AG04449 (cell line): ENCODE results near the gene AQP12B.
A peak's percentile ranks its signal among the peaks of the same experiment; 100 is the strongest.

Source experiments
- CTCF ChIA-PET: fragments of 350-600 bp; formaldehyde crosslinking; extraction: SDS; loops from one replicate; lab custom pipeline; 2021; ENCODE audit warnings: antibody characterized with exemption; lab: Yijun Ruan, JAX
- POLR2A ChIA-PET: fragments of 400-600, 350-600 bp; formaldehyde crosslinking; extraction: SDS; loops from one replicate; lab custom pipeline; 2020; ENCODE audit warnings: antibody characterized with exemption, inconsistent platforms; lab: Yijun Ruan, JAX
- DNase-seq: peaks from one replicate; pipeline ENCODE4 v3.0.0-alpha.2; 2010; ENCODE audit warnings: low read depth, low spot score
- H3K4me3 ChIP-seq: 2 replicates; pipeline ENCODE4 v1.5.1; 2011; ENCODE audit warnings: low read depth, mild to moderate bottlenecking, control low read depth, low read length
- CTCF ChIP-seq: IDR thresholded peaks from one replicate; pipeline ENCODE4 v1.5.1; 2011; ENCODE audit warnings: mild to moderate bottlenecking, moderate library complexity, low read length, control low read depth, inconsistent platforms; ENCODE audit not compliant: insufficient read depth; ENCODE audit errors: missing control alignments

AQP12B gene

GRCh38 chr2:240642806-240643092 is 39.9 kb downstream of the AQP12B start:
- DNase-seq: no peak
- CTCF ChIA-PET: no interaction called here

GRCh38 chr2:240642061-240642805 is 40.5 kb downstream of the AQP12B start:
- CTCF ChIA-PET: no interaction called here

More at GRCh38 chr2:240642806-240643092, 39.9 kb downstream of the AQP12B start:
- POLR2A ChIA-PET: no interaction called here
- TF ChIP-seq CTCF: no peak
- H3K4me3 ChIP-seq: no peak overlapping the region

GRCh38 chr2:240640939-240641338 is 41.7 kb downstream of the AQP12B start:
- TF ChIP-seq CTCF: peak; percentile 56
- ChIA-PET POLR2A (no interaction called here), CTCF (interaction anchor here (1.3 kb wide), 1 partner anchor 200 kb away, joined by 3 read pairs; no protein-coding TSS in a partner anchor)
- no peak overlapping the region for H3K4me3 ChIP-seq
- DNase-seq: no peak

More at GRCh38 chr2:240642061-240642805, 40.5 kb downstream of the AQP12B start:
- no peak overlapping the region for H3K4me3 ChIP-seq
- TF ChIP-seq CTCF: no peak
- DNase-seq: no peak
- POLR2A ChIA-PET: no interaction called here

- no peak for DNase-seq
- ChIA-PET CTCF (no interaction called here), POLR2A (no interaction called here)
- TF ChIP-seq CTCF: no peak
- H3K4me3 ChIP-seq: no peak overlapping the region
Measured at GRCh38 chr2:240639566-240639965, 43.1 kb downstream of the AQP12B start.

GRCh38 chr2:240638512-240639160 is 44.0 kb downstream of the AQP12B start:
- no peak for TF ChIP-seq CTCF
- no peak overlapping the region for H3K4me3 ChIP-seq
- no peak for DNase-seq
- ChIA-PET CTCF (no interaction called here), POLR2A (no interaction called here)

- POLR2A ChIA-PET: no interaction called here
- CTCF ChIA-PET: no interaction called here
- no peak overlapping the region for H3K4me3 ChIP-seq
- no peak for TF ChIP-seq CTCF
- no peak for DNase-seq
Measured at GRCh38 chr2:240637901-240638345, 44.8 kb downstream of the AQP12B start.
